RPMI8226 (cell line): ENCODE results near the gene DPH5.
A peak's percentile ranks its signal among the peaks of the same experiment; 100 is the strongest.

Experiments
- DNase-seq: peaks from one replicate; pipeline ENCODE4 v3.0.0-alpha.2; 2015

DPH5 gene

DNA sequence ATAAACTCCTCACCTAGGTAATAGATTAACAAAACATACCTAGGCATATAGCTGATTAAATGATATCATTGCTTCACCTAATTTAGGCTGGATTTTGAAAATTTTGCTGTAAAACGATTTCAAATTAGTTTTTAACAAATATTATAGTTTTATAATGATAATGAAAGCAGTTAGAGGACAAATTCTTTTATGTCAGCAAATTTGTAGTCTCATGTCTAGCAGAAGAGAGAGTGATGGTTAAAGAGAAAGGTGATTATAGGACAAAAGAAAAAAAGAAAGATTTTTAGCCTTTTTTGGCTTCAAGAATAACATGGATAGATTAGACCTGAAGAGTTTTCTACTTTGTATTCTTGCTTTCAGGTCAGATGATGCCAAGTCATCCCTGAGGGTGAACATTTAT, 3.6 kb upstream of the DPH5 start:
- no peak for DNase-seq

DNA sequence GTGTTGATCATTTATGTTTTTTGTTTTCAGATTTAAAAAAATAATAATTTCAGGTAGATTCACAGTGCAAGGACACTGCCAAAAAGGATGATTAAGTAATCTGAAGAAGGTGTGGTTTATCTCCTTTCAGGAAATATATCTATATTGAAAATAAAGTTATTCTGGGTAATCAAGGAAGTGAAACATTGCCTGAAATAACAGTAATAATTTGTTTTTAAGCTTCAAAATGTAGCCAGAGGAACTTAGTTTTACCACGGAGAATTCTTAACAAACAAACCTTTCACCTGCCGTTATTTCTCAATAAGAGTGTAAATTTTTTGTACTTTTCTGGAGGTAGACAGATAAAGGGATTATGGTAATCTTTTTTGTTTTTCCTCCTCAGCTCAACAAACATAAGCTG, 2.9 kb upstream of the DPH5 start:
- no peak for DNase-seq

DNA sequence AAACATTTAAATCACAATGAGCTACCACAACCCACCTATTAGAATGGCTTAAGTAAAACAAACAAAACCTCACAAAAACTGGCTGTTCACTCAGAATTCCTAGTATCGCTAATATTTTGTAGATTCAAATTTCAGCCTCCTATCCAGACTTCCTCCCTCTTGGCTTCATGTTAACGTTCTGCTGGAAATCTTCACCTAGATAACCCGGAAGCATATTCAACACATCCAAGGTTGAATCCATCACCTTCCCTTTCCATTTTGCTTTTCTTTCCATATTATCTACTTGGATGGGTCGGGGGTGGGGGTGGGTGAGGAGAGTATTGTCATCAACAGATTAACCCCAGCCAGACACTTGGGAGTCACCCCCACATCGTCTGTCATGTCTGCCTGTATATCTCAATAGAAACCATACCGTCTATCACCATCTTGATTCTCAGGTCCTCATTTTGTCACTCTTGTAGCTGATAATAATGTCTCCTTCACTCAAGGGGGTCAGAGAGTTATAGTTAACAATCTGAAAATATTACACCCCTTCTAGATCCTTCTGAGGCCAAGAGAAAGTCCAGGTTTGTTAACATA, 1.7 kb upstream of the DPH5 start:
- DNase-seq: no peak

DNA sequence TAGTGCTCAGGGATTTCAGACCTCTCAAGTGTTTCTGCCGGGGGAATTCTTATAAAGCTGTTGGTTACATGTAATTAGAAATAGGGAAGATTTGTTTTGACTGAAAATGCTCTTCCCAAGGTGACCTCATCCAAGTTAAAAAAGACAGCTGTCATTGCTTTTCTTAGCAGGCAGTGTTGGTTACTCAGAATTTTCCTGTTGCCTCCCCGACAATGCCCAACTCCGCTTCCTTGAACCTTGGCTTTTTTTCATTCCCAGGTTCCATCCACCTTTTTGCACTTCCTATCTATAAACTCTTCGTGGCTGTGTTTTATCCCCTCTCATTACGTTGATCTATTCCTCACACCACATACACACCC, 825 bp upstream of the DPH5 start:
- DNase-seq: no peak

DNA sequence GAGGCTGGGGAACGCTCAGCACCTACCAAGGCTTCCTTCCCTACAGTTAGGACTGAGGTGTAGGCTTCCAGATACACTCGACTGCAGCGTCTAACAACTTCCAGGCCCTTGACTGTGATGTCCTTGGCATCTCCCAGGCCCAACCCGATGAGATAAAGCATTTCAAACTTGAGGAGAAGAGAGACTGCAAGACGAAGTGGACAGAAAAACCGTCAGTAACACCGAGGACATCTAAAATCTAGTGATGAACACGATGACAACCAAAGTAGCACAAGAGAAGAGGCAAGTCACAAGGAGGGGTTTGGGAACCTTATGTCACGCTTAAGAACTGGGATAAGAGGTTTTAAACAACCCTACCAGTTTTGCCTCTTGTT, 314 bp downstream of the DPH5 start:
- DNase-seq: peak; percentile 4

DNA sequence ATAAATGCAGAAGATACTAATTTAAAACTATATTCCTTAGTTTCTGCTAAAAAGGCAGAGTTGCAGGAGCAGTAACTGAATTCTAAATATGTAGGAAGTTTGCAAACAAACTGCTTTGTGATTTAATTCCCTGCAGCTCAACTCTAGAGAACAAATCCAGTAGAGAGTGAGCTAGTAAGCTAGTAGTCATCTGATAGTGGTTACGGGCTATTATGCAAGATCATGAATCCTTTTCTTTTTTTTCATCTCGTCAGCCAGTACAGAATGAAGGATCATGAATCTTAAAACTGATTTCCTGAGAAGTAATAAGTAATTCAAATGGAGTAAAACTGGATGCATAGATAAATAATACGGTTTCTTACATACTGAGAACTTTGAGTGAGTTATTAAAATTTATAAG, 3.3 kb downstream of the DPH5 start:
- DNase-seq: no peak

DNA sequence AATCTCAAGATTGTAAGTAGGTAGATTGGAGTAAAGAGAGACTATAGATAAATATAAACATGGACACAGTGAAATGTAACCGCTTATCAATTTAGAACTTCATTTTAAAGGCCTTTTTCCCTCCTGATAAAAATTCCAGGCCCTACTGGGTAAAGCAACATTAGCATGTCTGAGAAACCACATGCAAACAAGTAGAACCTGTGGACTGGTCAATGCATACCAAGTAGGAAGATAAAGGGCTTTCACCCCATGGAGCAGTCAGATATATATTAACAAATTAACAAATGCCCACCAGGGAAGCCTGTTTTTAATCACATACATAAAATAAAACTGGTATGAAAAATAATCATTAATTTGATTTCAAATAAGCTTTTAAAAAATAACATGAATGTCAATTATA, 8.1 kb downstream of the DPH5 start:
- no peak for DNase-seq

DNA sequence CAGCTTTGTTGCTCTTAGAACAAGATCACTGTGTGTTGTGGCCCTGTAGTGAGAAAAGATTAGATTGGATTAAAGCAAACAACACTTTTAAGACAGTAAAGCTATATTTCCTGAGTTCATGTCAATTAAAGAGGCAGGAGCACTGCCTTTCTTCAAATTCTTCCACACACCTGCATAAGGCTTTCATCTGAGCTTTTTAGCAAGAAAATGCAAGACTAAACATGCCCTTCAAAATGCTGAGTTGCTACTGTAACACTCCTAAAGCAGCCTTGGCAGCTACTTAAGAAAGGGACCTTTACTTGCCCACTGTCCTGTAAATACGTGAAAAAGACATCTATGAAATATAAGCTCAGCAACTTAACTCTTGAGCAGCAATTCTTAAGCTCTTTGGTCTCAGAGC, 11.8 kb downstream of the DPH5 start:
- DNase-seq: no peak

DNA sequence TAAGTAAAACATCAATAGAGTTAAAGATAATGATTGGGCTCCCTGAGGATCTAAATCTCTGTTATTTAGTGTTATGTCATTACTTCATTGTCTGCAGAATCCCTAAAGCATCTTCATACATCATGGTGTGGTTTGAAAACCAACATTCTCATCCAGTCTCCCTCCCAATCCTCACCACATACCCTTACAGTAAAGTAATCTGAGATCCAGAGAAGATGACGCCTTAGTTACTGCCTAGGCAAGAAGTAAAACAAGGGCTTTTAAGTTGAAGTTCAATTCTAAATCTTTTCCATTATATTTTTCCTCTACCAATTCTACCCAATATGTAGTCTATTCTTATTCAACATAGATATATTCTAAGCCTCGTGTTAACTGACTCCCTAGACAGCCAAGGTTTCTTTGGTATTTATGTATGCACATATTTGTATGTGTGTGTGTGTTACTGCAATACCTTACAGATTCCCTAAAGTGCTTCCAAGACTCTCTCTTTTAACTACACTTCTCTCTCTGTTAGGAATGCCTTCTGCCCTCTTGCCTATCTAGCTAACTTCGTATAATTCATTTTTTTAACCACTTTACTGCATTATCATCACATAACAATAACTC, 17.3 kb downstream of the DPH5 start:
- DNase-seq: no peak

DNA sequence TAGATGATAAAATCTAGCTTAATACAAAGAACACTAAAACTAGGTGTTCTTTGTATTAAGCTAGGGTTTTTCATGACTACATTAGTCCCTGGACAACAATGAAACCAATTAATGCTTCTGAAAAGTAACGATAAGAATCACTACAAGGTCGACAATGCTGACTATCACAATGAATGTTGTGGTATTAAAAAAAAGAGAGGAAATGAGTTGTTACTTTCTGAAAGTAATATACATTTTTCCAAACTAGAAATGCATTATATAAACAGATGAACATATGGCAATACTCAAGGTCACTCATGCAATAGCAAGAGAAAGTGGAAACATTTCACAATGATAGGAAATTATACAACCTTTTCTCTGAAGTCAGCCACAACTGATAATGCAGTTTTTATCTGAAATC, 19.0 kb downstream of the DPH5 start:
- no peak for DNase-seq

DNA sequence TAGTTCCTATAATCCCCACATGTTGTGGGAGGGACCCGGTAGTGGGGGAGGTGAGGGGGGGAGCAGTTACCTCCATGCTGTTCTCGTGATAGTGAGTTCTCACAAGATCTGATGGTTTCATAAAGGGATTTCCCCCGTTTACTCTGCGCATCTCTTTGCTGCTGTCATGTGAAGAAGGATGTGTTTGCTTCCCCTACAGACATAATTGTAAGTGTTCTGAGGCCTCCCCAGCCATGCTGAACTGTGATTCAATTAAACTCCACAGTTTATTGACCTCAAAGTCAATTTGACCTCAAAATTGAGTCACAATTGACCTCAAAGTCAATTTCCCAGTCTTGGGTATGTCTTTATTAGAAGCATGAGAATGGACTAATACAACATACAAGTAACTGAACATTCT, 19.7 kb downstream of the DPH5 start:
- DNase-seq: no peak

DNA sequence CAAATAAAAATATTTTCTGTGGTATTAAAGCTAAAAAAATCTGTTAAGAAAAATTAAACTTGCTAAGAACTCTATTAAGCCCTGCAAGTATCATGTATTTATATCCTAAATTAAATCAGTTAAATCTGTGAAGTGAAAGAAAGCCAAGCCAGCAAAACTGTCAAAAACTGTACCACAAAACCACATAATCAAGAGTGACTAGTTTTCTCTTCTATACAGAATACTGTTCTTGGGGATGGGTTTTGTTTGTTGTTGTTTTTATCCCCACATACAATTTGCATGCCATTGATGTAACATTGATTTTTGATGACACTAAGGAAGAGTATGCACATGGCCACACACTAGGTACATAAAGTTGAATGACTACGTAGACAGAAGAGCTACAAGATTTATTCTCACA, 20.4 kb downstream of the DPH5 start:
- DNase-seq: no peak

DNA sequence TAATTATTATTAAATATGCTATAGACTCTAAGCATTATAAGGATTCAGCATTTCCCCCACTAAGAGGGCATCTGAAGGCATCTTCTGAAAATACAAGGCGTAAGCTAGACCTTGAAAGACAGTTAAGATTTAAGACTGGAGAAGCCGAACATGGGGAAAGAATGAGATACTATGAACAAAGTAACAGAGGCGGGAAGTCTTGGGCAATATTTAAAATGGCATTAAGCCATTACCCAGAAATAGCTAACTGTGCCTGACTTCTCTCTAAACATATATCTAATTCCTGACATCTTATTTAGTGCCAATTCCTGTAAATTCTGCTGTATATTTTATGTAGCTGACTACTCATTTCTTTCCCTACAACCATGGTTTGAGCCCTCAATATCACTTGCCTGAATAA, 20.9 kb downstream of the DPH5 start:
- DNase-seq: no peak

DNA sequence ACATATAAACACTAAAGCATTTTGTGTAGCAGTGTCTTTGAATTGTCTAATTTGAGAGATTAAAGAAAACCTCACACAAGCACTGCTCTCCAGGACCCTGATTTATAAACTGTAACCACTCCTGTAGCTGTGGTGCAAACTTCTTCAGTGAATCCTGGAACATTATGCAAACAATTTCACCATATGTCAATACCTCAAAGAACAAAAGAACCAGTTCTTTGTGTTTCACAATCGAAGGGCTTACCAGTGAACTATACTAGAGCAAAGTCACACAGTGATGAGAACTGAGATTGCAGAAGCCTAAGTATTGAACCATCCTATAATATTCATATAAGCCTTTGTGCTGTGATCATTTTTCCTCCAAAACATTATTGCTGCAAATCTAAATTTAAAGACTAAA, 21.5 kb downstream of the DPH5 start:
- no peak for DNase-seq

DNA sequence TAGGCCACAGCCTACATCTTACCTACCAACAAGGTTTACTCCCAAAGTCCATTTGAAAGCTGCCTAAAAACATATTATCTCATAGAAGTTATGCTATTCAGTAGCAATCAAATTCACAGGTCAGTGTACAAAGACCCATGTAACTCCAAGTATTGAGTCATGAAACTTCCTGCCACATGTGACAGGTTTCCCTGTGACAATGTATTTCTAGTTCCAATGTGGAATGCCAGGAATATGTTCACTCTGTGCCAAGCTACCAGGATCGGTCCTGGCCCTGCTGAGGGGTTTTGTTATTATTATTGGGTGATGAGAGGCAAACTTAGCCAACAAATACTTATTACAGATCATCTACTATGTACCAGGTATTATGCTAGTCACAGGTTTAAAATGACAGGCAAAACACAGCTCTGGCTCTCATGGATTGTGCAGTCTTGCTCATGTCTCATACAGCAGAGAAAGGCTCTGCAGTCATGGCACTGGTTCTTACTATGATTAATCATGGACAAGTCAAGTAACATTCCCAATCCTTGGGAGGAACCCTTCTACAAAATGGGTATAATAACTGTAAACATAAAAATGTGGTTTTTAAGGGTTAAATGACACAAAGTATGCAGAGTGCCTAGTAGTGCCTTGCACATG, 22.5 kb downstream of the DPH5 start:
- no peak for DNase-seq

DNA sequence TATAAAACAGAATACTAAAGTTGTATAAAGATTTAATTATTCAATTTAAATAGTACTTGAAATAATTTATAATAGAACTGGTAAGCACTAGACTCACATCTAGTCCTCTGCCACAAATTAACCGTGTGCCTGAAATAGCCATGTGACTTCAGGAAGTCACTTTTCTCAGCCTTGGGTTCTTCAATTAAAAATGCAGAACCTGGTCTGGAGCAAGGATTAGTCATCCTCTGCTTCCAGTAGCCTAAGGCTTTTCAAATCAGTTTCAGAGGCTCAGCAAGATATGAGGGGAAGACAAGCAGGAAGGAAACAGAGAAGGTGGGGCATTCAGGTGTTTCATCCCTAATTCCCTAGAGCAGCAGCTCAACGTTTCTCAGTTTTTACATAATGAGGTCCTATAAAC, 23.0 kb downstream of the DPH5 start:
- DNase-seq: no peak

DNA sequence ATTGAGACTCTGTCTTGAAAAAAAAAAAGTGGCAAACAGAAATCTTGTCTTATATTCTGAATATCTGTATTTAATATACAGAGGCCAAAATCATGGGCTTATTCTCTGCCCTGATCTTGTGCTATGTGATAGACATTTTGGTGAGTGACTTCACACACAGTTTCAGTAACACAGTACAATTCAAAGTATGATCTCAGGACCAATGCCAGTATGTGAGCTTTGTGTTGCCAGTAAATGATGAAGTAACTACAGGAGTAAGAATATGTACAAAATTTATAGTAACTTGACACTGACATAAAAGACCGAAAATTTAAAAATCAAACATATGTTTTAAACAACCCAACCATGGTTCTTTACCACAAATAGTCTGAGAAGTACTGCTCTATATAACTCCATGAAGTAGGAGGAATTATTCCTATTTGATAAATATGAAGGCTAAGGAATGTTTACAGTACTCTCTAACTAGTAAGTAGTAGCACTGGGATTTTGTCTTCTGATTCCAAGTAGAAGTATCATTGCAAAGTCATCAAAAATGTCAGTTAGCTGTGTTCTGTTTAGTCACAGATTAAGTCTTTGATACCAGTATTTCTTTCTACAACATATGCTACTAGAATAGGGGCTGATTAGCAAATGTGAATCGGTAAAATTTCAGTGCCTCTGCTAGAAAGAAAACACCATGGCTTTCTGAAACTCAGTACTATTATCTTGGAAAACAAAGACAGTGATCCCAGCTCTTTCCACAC, 25.3 kb downstream of the DPH5 start:
- no peak for DNase-seq

DNA sequence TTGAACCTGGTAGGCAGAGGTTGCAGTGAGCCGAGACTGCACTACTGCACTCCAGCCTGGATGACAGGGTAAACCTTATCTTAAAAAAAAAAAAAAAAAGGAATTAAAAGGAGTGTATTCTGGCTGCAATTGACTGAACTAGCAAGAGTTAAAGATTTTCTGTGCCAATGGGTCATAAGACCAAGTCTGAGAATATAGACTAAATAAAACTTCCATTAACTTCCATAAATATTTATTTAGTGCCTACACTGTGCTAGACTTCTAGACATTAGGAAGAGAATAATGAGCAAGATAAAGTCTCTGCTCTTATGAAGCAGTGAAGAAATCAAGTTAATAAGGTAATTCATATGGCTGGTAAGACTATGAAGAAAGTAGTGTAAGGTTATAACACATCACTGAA, 27.2 kb downstream of the DPH5 start:
- DNase-seq: no peak

DNA sequence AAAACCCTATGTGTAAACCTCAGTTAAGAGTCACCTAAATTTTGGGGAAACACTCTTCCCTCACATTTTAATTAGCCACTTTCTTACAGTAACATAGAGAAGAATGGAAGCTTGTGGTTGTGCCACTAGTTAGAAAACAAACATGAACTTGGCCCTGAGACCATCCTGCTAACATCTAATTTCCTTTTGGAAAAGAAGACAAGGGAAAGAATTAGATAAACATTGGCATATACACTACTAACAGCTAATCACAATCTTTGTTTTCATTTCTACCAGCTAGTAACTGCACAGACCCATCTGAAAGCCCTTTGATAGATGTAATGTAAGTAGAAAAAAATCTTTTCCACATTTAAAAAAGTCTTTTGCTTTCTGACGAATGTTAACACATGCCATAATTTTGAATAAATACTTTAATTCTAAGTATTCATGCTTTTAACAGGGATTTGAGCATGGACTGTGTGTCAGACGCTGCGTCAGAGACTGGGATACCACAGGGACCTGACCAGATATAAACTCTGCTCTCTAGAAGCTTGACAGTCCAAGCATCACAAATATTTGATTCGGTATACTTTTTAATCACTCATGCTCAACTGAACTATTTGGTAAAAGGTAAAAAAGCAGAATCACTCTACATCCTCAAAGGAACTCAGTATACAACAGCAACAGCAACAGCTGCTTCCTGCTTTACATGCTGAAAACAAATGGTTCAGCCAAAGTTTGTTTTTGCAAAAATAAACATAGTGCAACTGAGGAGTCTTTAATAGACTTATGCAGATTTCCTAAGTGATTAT, 30.2 kb downstream of the DPH5 start:
- DNase-seq: no peak

DNA sequence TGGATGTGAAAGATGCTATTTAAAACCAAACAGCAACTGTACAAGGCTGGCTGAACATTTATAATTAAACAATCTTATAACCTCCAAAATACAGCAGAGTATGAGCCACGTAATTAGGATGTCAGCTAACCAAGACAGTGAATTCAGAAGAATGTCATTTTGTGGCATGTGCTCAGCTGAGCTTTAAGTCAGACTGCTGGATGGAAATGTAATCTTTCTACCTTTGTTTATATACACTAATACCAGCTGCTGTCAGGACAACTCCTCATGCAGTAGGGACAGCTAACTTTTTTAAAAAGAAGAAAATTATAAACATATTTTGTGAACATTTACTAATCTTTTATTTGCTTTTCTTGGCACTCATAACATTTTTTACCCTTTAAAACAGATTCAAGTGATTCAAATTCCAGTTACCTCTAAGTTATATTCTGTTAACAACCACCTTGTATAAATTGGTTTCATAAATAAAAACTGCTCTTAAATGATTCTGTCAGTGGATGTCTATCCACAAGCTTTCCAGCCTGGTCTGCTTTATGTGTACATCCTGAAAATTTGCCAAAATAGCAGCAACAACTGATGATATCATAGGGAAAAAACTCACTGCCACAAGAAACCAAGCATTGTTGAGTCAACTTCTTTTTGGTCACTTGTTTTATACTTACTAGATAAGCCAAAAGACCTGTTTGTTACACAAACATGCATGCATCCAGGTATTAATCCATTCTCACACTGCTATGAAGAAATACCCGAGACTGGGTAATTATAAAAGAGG, 36.1 kb downstream of the DPH5 start:
- DNase-seq: no peak

DNA sequence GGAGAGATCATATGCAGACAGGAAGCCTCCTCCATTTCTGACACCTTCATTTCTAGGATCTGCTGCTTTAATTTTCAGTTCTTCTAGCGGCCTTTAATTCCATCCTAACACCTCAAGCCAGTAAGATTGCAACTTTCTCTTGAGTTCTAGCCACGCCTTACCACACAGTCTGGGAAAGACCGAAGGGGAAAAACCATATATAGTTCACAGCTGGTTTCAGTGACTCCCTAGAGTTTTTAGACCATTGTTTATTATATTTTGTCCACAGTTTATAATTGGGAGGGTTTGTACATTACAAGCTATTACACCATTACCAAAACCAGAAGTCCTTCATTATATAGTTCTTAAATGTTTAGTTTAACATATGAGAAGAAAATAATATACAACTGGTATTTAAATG, 37.5 kb downstream of the DPH5 start:
- DNase-seq: no peak

DNA sequence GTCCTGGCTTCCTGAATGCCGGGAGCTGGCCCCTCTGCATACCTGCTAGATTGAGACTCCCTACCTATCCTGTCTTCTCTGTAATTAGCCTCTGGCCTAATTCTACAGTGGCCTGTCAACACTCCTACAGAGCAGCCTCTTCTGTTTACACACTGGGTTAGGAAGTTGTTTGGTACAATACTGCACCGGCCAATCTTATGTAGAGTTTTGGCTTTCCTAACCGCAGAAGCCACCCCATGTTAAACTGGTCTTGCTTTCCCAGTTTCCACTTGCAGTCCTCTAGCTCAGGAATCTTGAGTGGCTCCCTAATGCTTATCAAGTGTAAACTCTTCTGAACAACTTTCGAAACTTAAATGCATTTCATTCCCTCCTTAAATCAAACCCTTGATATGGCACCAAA, 42.8 kb downstream of the DPH5 start:
- no peak for DNase-seq

DNA sequence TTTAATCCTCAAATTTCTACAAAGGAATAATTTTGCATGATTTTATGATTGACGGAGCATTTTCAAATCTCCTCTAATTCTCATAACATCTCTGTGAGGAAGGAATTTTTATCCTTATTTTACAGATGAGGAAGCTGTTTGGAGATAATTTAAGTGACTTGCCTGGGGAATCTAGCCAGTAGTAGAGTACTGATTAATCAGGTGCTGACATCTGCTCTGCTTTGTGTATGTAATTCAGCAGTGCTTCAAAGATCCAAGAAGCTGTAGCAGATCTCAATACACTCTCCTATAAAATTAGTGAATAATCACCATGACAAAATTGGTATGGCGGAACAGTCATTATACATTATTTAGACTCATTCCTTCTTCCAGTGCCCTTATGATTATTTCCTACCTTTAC, 46.0 kb downstream of the DPH5 start:
- DNase-seq: no peak
